SK-N-SH (cell line): ENCODE data around the gene PTAFR. TPM values are rescaled to one million over a fixed set of nuclear protein-coding genes. Genes with fewer than 3 reads are reported as not detected.

ENCODE experiments used
- CTCF ChIA-PET: fragments of 300-600, 350-600 bp; formaldehyde crosslinking; extraction: SDS; loops from one replicate; lab custom pipeline; 2021; lab: Yijun Ruan, JAX
- POLR2A ChIA-PET: fragments of 350-600 bp; sonication (Branson Sonifier 250); formaldehyde crosslinking; extraction: SDS; loops from one replicate; lab custom pipeline; 2020; ENCODE audit warnings: antibody characterized with exemption, inconsistent platforms; lab: Yijun Ruan, JAX
- DNase-seq: peaks from one replicate; pipeline ENCODE4 v3.0.0; 2012
- H2AFZ ChIP-seq: fragments of 200-600 bp; sonication (generic); 2 replicates; pipeline ENCODE4 v1.8.1; 2016; ENCODE audit warnings: antibody characterized with exemption, mild to moderate bottlenecking, low read depth
- H3F3A ChIP-seq: fragments of 200-600 bp; sonication (generic); replicated peaks from 2 replicates; pipeline ENCODE3; 2016; ENCODE audit warnings: antibody characterized with exemption, mild to moderate bottlenecking; ENCODE audit not compliant: insufficient read depth
- H3K27ac ChIP-seq, 2 experiments: fragments of 200-500 bp in 1 of 2; fragments of 200-600 bp in 1 of 2; sonication (Bioruptor generic) in 1 of 2; sonication (generic), shearing (Covaris generic) in 1 of 2; 2 replicates each; pipeline versions ENCODE4 v1.5.1 to v1.6.1; 2014 to 2016; ENCODE audit warnings: low read depth in 2 of 2, inconsistent platforms in 1 of 2, low read length in 1 of 2, mild to moderate bottlenecking in 1 of 2, mixed read lengths in 1 of 2
- H3K27me3 ChIP-seq: fragments of 200-600 bp; sonication (generic), shearing (Covaris generic); 2 replicates; pipeline ENCODE4 v1.6.1; 2016; ENCODE audit warnings: mixed run types; ENCODE audit not compliant: insufficient read depth
- H3K36me3 ChIP-seq, 2 experiments: fragments of 200-500 bp in 1 of 2; fragments of 200-600 bp in 1 of 2; sonication (Bioruptor generic) in 1 of 2; sonication (generic) in 1 of 2; replicated peaks in 1 of 2; 2 replicates each; pipeline versions ENCODE3 to v1.5.1; 2014 to 2016; ENCODE audit warnings: low read length in 1 of 2, mild to moderate bottlenecking in 1 of 2; ENCODE audit not compliant: insufficient read depth in 2 of 2, control insufficient read depth in 1 of 2
- H3K4me1 ChIP-seq, 2 experiments: fragments of 200-500 bp in 1 of 2; fragments of 200-600 bp in 1 of 2; sonication (Bioruptor generic) in 1 of 2; sonication (generic), shearing (Covaris generic) in 1 of 2; 2 replicates each; pipeline versions ENCODE4 v1.5.1 to v1.6.1; 2014 to 2016; ENCODE audit warnings: low read depth in 1 of 2, low read length in 1 of 2, mixed run types in 1 of 2; ENCODE audit not compliant: insufficient read depth in 2 of 2, control insufficient read depth in 1 of 2
- H3K4me2 ChIP-seq: fragments of 200-600 bp; sonication (generic), shearing (Covaris generic); 2 replicates; pipeline ENCODE4 v1.6.1; 2017; ENCODE audit warnings: mixed run types
- H3K4me3 ChIP-seq, 2 experiments: fragments of 200-500 bp in 1 of 2; fragments of 200-600 bp in 1 of 2; sonication (Bioruptor generic) in 1 of 2; sonication (generic), shearing (Covaris generic) in 1 of 2; 2 replicates each; pipeline versions ENCODE4 v1.5.1 to v1.8.1; 2014 to 2016; ENCODE audit warnings: low read depth in 2 of 2, inconsistent platforms in 1 of 2, low read length in 1 of 2, mild to moderate bottlenecking in 1 of 2, mixed read lengths in 1 of 2, moderate library complexity in 1 of 2
- H3K79me2 ChIP-seq: fragments of 200-600 bp; sonication (generic); 2 replicates; pipeline ENCODE4 v1.8.1; 2017; ENCODE audit warnings: mild to moderate bottlenecking; ENCODE audit not compliant: insufficient read depth
- H3K9ac ChIP-seq: fragments of 200-600 bp; sonication (generic); 2 replicates; pipeline ENCODE4 v1.6.1; 2017; ENCODE audit warnings: mixed run types
- H3K9me2 ChIP-seq: fragments of 200-600 bp; sonication (generic); 2 replicates; pipeline ENCODE4 v1.6.1; 2017; ENCODE audit warnings: mixed run types
- H3K9me3 ChIP-seq: fragments of 200-600 bp; sonication (generic); 2 replicates; pipeline ENCODE4 v1.6.1; 2017; ENCODE audit warnings: mixed run types, mild to moderate bottlenecking, moderate library complexity
- H4K20me1 ChIP-seq: fragments of 200-600 bp; sonication (generic); 2 replicates; pipeline ENCODE4 v1.6.1; 2017; ENCODE audit warnings: mild to moderate bottlenecking, mixed run types; ENCODE audit not compliant: insufficient read depth
- FOXJ3 ChIP-seq: sonication (generic); formaldehyde crosslinking; IDR thresholded peaks from 2 replicates; pipeline ENCODE4 v1.5.1; 2020; ENCODE audit warnings: mild to moderate bottlenecking, missing genetic modification reagents
- FOXM1 ChIP-seq: IDR thresholded peaks from 2 replicates; pipeline ENCODE4 v1.4.0; 2012; ENCODE audit warnings: low read depth, mild to moderate bottlenecking
- JUND ChIP-seq: IDR thresholded peaks from 2 replicates; pipeline ENCODE4 v1.4.0; 2012
- MAX ChIP-seq: IDR thresholded peaks from 2 replicates; pipeline ENCODE4 v1.4.0; 2012; ENCODE audit warnings: low read depth
- MEF2A ChIP-seq: IDR thresholded peaks from 2 replicates; pipeline ENCODE4 v1.4.0; 2012; ENCODE audit warnings: low read depth, borderline replicate concordance
- NRF1 ChIP-seq: IDR thresholded peaks from 2 replicates; pipeline ENCODE4 v1.6.1; 2012; ENCODE audit warnings: low read depth, mild to moderate bottlenecking, low read length
- PBX3 ChIP-seq: IDR thresholded peaks from 2 replicates; pipeline ENCODE4; 2012
- RAD21 ChIP-seq: IDR thresholded peaks from 2 replicates; pipeline ENCODE4 v1.6.1; 2012; ENCODE audit warnings: mild to moderate bottlenecking, low read length
- RCOR1 ChIP-seq: fragments of 150-350 bp; IDR thresholded peaks from 2 replicates; pipeline ENCODE4 v1.6.1; 2017; ENCODE audit warnings: antibody characterized with exemption, low read length
- REST ChIP-seq: IDR thresholded peaks from 2 replicates; pipeline ENCODE4 v1.6.1; 2012; ENCODE audit warnings: mild to moderate bottlenecking, low read depth, low read length, moderate library complexity
- RFX5 ChIP-seq: IDR thresholded peaks from 2 replicates; pipeline ENCODE4 v1.6.1; 2012; ENCODE audit warnings: mild to moderate bottlenecking, improper control_type of control experiment, low read length
- RXRA ChIP-seq: IDR thresholded peaks from 2 replicates; pipeline ENCODE4 v1.4.0; 2012; ENCODE audit warnings: low read depth, mild to moderate bottlenecking, borderline replicate concordance
- SIN3A ChIP-seq: IDR thresholded peaks from 2 replicates; pipeline ENCODE4 v1.6.1; 2012; ENCODE audit warnings: low read depth, mild to moderate bottlenecking, low read length, moderate library complexity, borderline replicate concordance
- TEAD4 ChIP-seq: IDR thresholded peaks from 2 replicates; pipeline ENCODE4 v1.4.0; 2012; ENCODE audit warnings: mild to moderate bottlenecking, borderline replicate concordance; ENCODE audit not compliant: insufficient read depth
- USF2 ChIP-seq: fragments of 150-350 bp; IDR thresholded peaks from 2 replicates; pipeline ENCODE4 v1.6.1; 2017; ENCODE audit warnings: antibody characterized with exemption, low read length, low read depth, borderline replicate concordance
- YY1 ChIP-seq: IDR thresholded peaks from 2 replicates; pipeline ENCODE4 v1.4.0; 2012; ENCODE audit warnings: low read depth, mild to moderate bottlenecking
- whole genome bisulfite sequencing: methylation state at CpG from one replicate; pipeline ENCODE4 v1.1.6; 2017; ENCODE audit warnings: low lambda C conversion rate; 5-methylcytosine and 5-hydroxymethylcytosine counted together
- polyA plus RNA-seq, 3 experiments: library from polyadenylated mRNA; depleted of rRNA; stranded (reverse); fragments of >200 nt; gene quantifications; 2 replicates each; pipeline ENCODE4 v1.2.3, GENCODE V29; 2012

Gene PTAFR
- polyA plus RNA-seq, 1 of the 3 experiments (the other 2 are of a cell fraction): 0.05 TPM

GRCh38 chr1:28139025-28139712 is 37.3 kb downstream of the PTAFR start:
- H3K9me3 ChIP-seq: no peaks in the 10 kb centered on the region
- H3K36me3 ChIP-seq: no peaks in the 10 kb centered on the region
- no peak overlapping the region for H3K4me3 ChIP-seq
- no peaks in the 10 kb centered on the region for H4K20me1 ChIP-seq
- no peaks in the 10 kb centered on the region for H3K9me2 ChIP-seq
- ChIA-PET CTCF (no interaction called here), POLR2A (no interaction called here)
- no peak for DNase-seq
- 89% methylated on average over 7 of the region's 7 CpGs for WGBS
- no peak overlapping the region for H2AFZ ChIP-seq
- no peaks in the 10 kb centered on the region for H3K4me1 ChIP-seq
- H3K27ac ChIP-seq: no peak overlapping the region
- TF ChIP-seq FOXJ3 (CRISPR knock-in tag): no peak
- no peak for TF ChIP-seq REST
- TF ChIP-seq RXRA: no peak
- TF ChIP-seq RCOR1: no peak
- no peak for TF ChIP-seq RFX5
- no peak for TF ChIP-seq NRF1
- TF ChIP-seq MAX: no peak
- no peak for TF ChIP-seq TEAD4
- TF ChIP-seq USF2: no peak
- no peak for TF ChIP-seq PBX3
- TF ChIP-seq FOXM1: no peak
- TF ChIP-seq RAD21: no peak
- no peak for TF ChIP-seq MEF2A
- TF ChIP-seq SIN3A: no peak
- no peak for TF ChIP-seq JUND
- TF ChIP-seq YY1: no peak
- no peaks in the 10 kb centered on the region for H3K27me3 ChIP-seq
- no peak overlapping the region for H3K4me2 ChIP-seq
- H3K9ac ChIP-seq: no peak overlapping the region
- no peaks in the 10 kb centered on the region for H3F3A ChIP-seq
- no peaks in the 10 kb centered on the region for H3K79me2 ChIP-seq
